Stimulated activated CD8-positive, alpha-beta memory T cell treated with anti-CD3 and anti-CD28 coated beads, Interleukin-7, amount 100 ng/mL, for 4 hours (primary cell): ENCODE measurements around the gene KCNIP1.
"Not testable (repeated sequence)": the region's sequence is repeated elsewhere in the genome, so short reads cannot be mapped to it uniquely, and the experiment has no call there.

Experiments
- DNase-seq, 2 donors: peaks; one replicate each; pipeline ENCODE4 v3.0.0-alpha.2; 2020; ENCODE audit warnings: low read depth in 2 of 2

The KCNIP1 gene

GRCh38 chr5:170536525-170536924 lies 32.7 kb downstream of the KCNIP1 start:
- DNase-seq: no peak

GRCh38 chr5:170537451-170538095 lies 33.8 kb downstream of the KCNIP1 start:
- no peak for DNase-seq

- no peak for DNase-seq
Observed at GRCh38 chr5:170538096-170538465, 34.3 kb downstream of the KCNIP1 start.

- no peak for DNase-seq
Observed at GRCh38 chr5:170538696-170539586, 35.1 kb downstream of the KCNIP1 start.

- no peak for DNase-seq
Observed at GRCh38 chr5:170540271-170540670, 36.5 kb downstream of the KCNIP1 start.

GRCh38 chr5:170541146-170541769 lies 37.4 kb downstream of the KCNIP1 start:
- DNase-seq: no peak

- no peak for DNase-seq
Observed at GRCh38 chr5:170542691-170543293, 39.0 kb downstream of the KCNIP1 start.

- no peak for DNase-seq
Observed at GRCh38 chr5:170545313-170545712, 41.5 kb downstream of the KCNIP1 start.

- no peak for DNase-seq
Observed at GRCh38 chr5:170545811-170546210, 42.0 kb downstream of the KCNIP1 start.

GRCh38 chr5:170546282-170546681 lies 42.5 kb downstream of the KCNIP1 start:
- no peak for DNase-seq

- not testable (repeated sequence) for DNase-seq
Observed at GRCh38 chr5:170550382-170550781, 46.6 kb downstream of the KCNIP1 start.

GRCh38 chr5:170551076-170551475 lies 47.3 kb downstream of the KCNIP1 start:
- no peak for DNase-seq

- DNase-seq: no peak
Observed at GRCh38 chr5:170551622-170552021, 47.8 kb downstream of the KCNIP1 start.

GRCh38 chr5:170552621-170553115 lies 48.8 kb downstream of the KCNIP1 start:
- no peak for DNase-seq

- DNase-seq: no peak
Observed at GRCh38 chr5:170553218-170553617, 49.4 kb downstream of the KCNIP1 start.

GRCh38 chr5:170554521-170555267 lies 50.9 kb downstream of the KCNIP1 start:
- no peak for DNase-seq

GRCh38 chr5:170557314-170557713 lies 53.5 kb downstream of the KCNIP1 start:
- DNase-seq: no peak

- no peak for DNase-seq
Observed at GRCh38 chr5:170559296-170559695, 55.5 kb downstream of the KCNIP1 start.

- DNase-seq: no peak
Observed at GRCh38 chr5:170560938-170561337, 57.1 kb downstream of the KCNIP1 start.

- DNase-seq: no peak
Observed at GRCh38 chr5:170562166-170562874, 58.5 kb downstream of the KCNIP1 start.

- DNase-seq: no peak
Observed at GRCh38 chr5:170562875-170563228, 59.0 kb downstream of the KCNIP1 start.
